ENCODE data around the gene CCDC68.

The CCDC68 gene

GRCh38 chr18:54914816-54915215 lies 44.4 kb downstream of the CCDC68 start:
- DNase-seq: no peak

DNA sequence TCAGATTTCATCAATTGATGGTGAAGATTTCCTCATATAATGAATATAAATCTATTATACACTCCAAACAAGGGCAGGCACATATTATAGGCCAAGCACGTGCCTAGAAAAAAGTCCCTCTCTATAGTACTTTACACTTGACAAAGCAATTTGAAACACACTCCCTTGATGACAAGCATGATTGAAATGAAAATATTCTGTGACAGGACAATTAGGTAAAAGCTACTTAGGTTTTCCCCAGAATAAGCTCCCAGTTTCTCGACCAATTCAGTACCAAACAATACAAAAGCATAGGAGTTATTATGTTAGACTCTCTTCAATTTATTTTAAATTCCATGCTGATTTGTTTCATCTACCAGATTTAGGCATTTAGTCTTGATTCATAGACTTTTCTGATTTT lies 47.7 kb downstream of the CCDC68 start:
- DNase-seq: no peak

DNA sequence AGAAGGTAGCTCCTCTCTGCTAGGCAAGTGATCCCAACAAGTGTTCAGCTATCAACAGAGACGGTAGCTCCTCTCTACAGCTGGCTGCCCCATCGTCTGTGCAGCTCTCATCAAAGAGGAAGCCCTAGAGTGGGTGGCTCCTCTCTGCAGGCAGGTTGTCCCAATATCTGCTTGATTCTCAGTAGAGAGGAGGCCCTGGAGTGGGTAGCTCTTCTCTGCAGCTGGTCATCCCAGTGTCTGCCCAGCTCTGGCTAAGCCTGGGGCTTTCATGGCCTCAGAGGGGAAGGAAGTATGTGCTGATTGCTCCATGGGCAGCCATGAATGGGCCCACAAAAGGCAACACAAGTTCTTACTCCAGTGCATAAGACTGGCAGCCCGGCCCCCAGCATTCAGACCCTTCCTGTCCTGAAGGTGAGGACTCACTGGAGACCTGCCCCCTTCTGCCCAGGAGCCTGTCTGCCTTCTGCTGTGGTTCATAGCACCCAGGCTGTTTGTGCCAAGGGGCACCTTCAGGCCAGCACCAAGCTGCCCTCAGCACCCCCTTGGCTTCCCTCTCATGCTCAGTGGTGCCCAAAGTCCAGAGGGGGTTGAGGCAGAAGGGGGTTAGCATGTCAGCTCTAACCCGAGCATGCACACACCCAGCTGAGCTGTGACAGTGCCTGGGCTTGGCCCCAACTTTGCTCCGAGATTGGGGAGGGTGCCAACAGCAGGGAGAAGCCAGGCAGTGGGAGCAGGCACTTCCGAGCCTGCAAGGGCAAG lies 48.9 kb downstream of the CCDC68 start:
- DNase-seq: no peak

DNA sequence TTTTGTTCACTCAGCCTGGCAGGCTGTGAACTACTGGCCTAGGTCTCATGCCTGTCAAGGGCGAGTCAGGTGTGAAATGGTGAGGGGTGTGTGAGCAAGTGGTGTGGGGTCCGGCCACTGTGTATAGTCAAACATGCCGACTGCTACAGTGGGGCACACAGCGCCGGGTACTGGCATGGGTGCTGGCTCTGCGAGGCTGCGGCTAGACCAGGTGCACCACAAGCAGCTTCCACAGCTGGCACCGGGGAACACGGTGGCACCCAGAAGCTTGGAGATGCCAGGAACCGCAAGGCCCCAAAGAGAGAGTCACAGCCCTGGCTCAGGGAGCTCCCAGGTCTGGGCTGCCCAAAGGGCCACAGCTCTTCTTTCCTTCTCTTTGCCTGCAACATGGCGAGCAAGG lies 49.7 kb downstream of the CCDC68 start:
- DNase-seq: no peak

GRCh38 chr18:54906331-54907185 lies 52.7 kb downstream of the CCDC68 start:
- no peak for DNase-seq

DNA sequence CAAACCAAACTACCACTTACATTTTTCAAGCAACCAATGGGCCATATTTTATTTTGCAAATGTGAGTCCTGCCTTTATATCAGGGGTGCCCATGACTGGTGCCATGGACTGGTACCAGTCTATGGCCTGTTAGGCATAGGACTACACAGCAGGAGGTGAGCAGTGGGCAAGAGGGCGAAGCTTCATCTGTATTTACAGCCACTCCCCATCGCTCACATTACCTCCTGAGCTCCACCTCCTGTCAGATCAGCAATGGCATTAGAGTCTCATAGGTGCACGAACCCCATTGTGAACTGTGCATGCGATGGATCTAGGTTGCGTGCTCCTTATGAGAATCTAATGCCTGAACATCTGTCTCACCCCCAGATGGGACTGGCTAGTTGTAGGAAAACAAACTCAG lies 53.6 kb downstream of the CCDC68 start:
- no peak for DNase-seq

- DNase-seq: no peak
Measured at GRCh38 chr18:54904581-54904980, 54.7 kb downstream of the CCDC68 start.

DNA sequence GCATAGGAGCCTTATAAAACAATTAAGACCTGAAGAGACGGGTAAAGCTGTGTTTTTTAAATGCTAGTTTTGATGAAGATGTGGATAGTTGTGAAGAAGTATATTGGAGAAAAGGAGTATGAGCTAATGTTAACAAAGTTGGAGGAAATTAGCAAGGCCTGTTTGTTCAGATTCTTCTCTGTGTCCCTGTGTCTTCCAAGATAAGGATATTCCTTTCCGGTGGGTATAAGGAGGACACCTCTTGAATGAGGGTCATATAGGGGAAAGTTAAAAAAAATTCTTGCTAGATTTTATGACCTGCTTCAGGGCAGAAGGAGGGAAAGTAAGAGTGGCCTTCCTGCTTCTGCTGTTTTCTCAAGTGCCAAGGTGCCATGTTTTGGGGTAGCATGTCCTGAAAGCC lies 59.0 kb downstream of the CCDC68 start:
- no peak for DNase-seq

DNA sequence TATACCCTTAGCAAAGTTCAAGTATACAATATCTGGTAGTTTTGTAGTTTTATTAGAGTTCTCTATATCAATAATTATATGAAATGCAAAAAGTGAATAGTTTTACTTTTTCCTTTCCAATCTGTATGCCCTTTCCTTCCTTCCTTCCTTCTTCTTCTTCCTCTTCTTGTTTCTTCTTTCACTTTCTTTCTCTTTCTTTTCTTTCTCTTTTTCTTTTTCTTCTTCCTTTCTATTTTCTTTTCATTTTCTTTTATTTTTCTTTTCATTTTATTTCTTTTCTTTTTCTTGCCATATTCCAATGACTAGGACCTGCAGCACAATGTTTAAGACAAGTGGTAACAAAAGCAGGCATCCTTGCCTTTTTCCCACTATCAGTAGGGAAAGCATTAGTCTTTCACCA lies 59.8 kb downstream of the CCDC68 start:
- no peak for DNase-seq

- no peak for DNase-seq
Measured at GRCh38 chr18:54888933-54889332, 70.3 kb downstream of the CCDC68 start.

DNA sequence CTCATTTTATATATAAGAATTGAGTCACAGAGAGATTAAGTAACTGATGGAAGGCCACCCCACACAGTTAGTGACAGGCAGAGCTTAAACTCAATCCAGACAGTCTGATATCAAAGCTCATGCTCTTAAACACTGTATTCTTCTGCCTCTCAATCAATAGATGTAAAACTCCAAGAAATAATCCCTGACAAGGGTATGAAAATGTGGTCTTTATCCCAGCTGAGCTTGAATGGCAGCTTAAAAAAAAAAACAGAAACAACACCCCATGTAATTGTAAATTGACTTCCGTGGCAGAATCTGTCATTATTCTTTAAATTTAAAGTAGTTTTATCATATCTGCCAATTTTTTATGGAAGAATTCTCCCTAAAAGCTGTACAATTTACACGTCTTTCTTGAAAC lies 70.9 kb downstream of the CCDC68 start:
- DNase-seq: no peak

DNA sequence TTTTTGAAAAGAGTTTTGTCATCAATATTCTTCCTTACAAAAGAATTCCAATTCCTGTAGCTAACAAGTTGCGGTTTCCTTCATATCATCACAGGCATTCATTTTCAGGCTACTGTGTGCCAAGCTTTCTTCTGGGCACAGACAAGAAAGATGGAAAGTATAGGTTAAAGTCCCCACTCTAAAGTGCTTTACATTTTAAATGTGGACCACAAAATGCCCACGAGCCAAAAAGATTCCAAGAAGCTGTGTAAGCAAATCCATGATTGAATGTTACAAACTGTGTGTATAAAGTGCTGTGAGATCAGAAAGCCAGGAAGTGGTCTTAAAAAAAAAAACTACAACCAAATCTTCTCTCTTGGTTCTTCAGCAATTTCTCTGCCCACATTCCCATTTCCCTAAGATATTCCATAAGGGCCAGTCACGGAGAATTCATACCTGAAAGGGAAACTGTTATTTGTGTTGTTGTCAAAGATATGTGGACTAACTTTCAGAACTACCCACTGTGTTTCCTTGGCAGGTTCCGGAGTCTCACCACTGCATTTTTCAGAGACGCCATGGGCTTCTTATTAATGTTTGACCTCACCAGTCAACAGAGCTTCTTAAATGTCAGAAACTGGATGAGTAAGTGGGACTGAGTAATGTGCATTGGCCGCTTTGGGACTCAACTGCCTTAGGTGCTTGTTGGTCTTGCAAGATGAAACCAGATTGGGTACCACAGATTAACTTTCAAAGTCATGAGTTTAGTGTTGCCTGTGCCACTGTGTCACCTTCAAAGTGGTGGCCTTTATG lies 75.3 kb downstream of the CCDC68 start:
- no peak for DNase-seq

GRCh38 chr18:54882318-54882717 lies 76.9 kb downstream of the CCDC68 start:
- DNase-seq: no peak

GRCh38 chr18:54881229-54881768 lies 78.0 kb downstream of the CCDC68 start:
- no peak for DNase-seq

- DNase-seq: no peak
Measured at GRCh38 chr18:54880395-54881105, 78.7 kb downstream of the CCDC68 start.

- DNase-seq: no peak
Measured at GRCh38 chr18:54879691-54880090, 79.6 kb downstream of the CCDC68 start.

DNA sequence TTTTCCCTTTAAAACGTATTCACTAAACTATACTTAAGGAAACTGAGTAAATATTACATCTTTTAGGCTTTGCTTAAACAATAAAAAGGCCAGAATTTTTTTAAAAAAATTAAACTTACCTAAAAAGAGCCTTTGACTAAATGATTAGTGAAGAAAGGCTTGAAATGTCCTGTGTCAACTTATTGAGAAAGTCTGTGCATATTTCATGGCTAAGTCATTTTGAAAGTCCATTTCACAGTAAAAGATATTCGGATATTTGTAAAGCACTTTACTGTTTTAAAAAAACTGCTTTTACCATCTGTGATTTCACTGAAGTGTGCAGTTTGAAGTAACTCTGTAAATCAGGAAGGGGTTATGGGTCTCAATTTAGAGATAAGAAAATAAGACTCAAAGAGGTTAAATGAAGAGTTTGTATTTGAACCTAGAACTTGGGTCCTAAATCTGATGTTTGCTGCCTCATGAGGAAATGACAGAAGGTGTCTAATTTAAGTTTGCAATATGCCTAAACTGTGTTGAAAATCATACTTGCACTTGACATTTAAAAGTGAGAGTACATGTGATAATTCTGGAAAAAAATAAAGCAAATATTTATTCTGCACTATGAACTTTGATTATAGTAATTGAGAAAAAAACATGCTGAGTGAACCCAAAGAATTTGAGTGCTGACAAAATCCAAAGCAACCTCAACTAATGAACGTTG lies 80.5 kb downstream of the CCDC68 start:
- DNase-seq: no peak

DNA sequence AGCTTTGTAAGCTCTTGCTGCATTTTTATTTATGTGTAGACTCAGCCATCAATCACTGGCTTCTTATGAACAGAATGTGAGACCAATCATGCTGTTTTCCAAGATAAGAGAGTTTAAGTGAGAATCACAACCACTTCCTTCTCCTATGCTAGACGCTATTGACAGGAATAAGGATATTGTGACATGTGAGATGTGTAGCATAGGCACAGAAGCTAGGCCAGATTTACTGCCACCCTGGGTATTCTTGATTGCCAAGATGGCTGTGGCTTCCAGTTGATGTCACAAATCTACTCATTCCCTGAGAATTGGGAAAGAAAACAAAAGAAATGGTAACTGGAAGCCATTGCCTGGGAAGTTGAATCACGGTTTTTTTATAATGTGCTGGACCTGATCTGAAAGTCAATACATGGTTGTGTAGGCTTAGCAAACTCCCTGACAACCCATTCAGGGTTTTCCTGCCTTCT lies 81.1 kb downstream of the CCDC68 start:
- no peak for DNase-seq

GRCh38 chr18:54877076-54877475 lies 82.2 kb downstream of the CCDC68 start:
- DNase-seq: no peak

GRCh38 chr18:54875063-54875462 lies 84.2 kb downstream of the CCDC68 start:
- DNase-seq: no peak

DNA sequence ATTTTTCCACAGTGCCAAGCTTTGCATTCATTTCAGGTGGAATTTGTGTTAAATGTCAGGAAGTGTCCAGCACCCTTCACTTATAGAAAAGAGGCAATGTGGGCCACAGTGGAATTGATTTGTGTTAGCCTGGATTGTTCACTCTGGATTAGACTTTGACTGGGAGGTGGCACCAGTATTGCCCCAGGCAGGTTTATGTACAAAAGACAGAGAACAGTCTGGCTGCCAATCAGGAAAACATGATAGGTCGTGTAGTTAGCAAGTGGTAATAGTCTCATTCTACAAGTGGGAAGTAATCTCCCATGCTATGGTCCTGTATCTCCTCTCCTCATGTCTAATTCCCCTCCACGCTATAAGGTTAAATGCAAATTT lies 85.4 kb downstream of the CCDC68 start:
- DNase-seq: no peak

GRCh38 chr18:54872681-54873080 lies 86.6 kb downstream of the CCDC68 start:
- DNase-seq: no peak

Data from hippocampal formation (tissue), 2 donors.